Trophoblast cell (in vitro differentiated cells and primary cell): Measurements from ENCODE around the gene VEGFC.
A peak's percentile ranks its signal among the peaks of the same experiment; 100 is the strongest.

Experiments used
- DNase-seq, 2 donors: peaks; one replicate each; pipeline ENCODE4 v3.0.0-alpha.2; 2016
- H2AFZ ChIP-seq: 2 replicates; pipeline ENCODE4 v1.6.1; 2013; ENCODE audit warnings: low read length, moderate library complexity, mild to moderate bottlenecking; ENCODE audit not compliant: insufficient read depth, poor library complexity
- H2AK5ac ChIP-seq: 2 replicates; pipeline ENCODE4 v1.6.1; 2013; ENCODE audit warnings: mild to moderate bottlenecking, low read length
- H2BK120ac ChIP-seq: 2 replicates; pipeline ENCODE4 v1.6.1; 2013; ENCODE audit warnings: low read length, mild to moderate bottlenecking, moderate library complexity; ENCODE audit not compliant: insufficient read depth, poor library complexity
- H2BK12ac ChIP-seq: 2 replicates; pipeline ENCODE4 v1.6.1; 2013; ENCODE audit warnings: mild to moderate bottlenecking, low read length, moderate library complexity
- H2BK5ac ChIP-seq: 2 replicates; pipeline ENCODE4 v1.6.1; 2013; ENCODE audit warnings: low read length, low read depth, moderate library complexity, mild to moderate bottlenecking; ENCODE audit not compliant: poor library complexity
- H3K14ac ChIP-seq: 2 replicates; pipeline ENCODE4 v1.6.1; 2013; ENCODE audit warnings: mild to moderate bottlenecking, low read length
- H3K18ac ChIP-seq: 2 replicates; pipeline ENCODE4 v1.6.1; 2013; ENCODE audit warnings: mild to moderate bottlenecking, low read length
- H3K23ac ChIP-seq: 2 replicates; pipeline ENCODE4 v1.6.1; 2013; ENCODE audit warnings: low read length
- H3K27ac ChIP-seq: 2 replicates; pipeline ENCODE4 v1.5.1; 2013; ENCODE audit warnings: low read depth, mild to moderate bottlenecking, inconsistent platforms, low read length, moderate library complexity
- H3K27me3 ChIP-seq: 2 replicates; pipeline ENCODE4 v1.6.1; 2013; ENCODE audit warnings: inconsistent platforms, mild to moderate bottlenecking, low read length, moderate library complexity; ENCODE audit not compliant: insufficient read depth
- H3K36me3 ChIP-seq, 2 experiments: 1 replicate in 1 of 2; 2 replicates in 1 of 2; pipeline ENCODE4 v1.6.1; 2013; ENCODE audit warnings: low read length in 2 of 2, mild to moderate bottlenecking in 2 of 2, moderate library complexity in 1 of 2; ENCODE audit not compliant: insufficient read depth in 2 of 2, control insufficient read depth in 1 of 2
- H3K4ac ChIP-seq: 2 replicates; pipeline ENCODE4 v1.6.1; 2013; ENCODE audit warnings: low read depth, mild to moderate bottlenecking, low read length, moderate library complexity
- H3K4me1 ChIP-seq, 2 experiments: 1 replicate in 1 of 2; 2 replicates in 1 of 2; pipeline ENCODE4 v1.6.1; 2013; ENCODE audit warnings: low read length in 2 of 2, mild to moderate bottlenecking in 2 of 2, moderate library complexity in 1 of 2; ENCODE audit not compliant: insufficient read depth in 2 of 2, control insufficient read depth in 1 of 2
- H3K4me2 ChIP-seq: 2 replicates; pipeline ENCODE4 v1.6.1; 2013; ENCODE audit warnings: inconsistent platforms, mild to moderate bottlenecking, low read length, moderate library complexity
- H3K4me3 ChIP-seq: 2 replicates; pipeline ENCODE4 v1.5.1; 2013; ENCODE audit warnings: mild to moderate bottlenecking, low read depth, low read length, inconsistent platforms
- H3K79me1 ChIP-seq: one replicate; pipeline ENCODE4 v1.6.1; 2013; ENCODE audit warnings: low read length
- H3K79me2 ChIP-seq: 2 replicates; pipeline ENCODE4 v1.6.1; 2013; ENCODE audit warnings: low read length, mild to moderate bottlenecking; ENCODE audit not compliant: control insufficient read depth, insufficient read depth, poor library complexity
- H3K9ac ChIP-seq: 2 replicates; pipeline ENCODE4 v1.6.1; 2013; ENCODE audit warnings: mild to moderate bottlenecking, low read length
- H3K9me3 ChIP-seq: 2 replicates; pipeline ENCODE4 v1.6.1; 2013; ENCODE audit warnings: low read depth, mild to moderate bottlenecking, control low read depth, inconsistent platforms, low read length; ENCODE audit not compliant: insufficient read depth
- H4K12ac ChIP-seq: 2 replicates; pipeline ENCODE4 v1.6.1; 2013; ENCODE audit warnings: low read depth, mild to moderate bottlenecking, low read length, moderate library complexity
- H4K8ac ChIP-seq: 2 replicates; pipeline ENCODE4 v1.6.1; 2013; ENCODE audit warnings: low read depth, mild to moderate bottlenecking, low read length, moderate library complexity
- H4K91ac ChIP-seq: one replicate; pipeline ENCODE4 v1.6.1; 2013; ENCODE audit warnings: low read depth, mild to moderate bottlenecking, low read length, moderate library complexity
- WGBS: extraction: QIAGEN DNeasy Blood & Tissue Kit; methylation state at CpG from one replicate; pipeline ENCODE4 v1.1.7; 2013; ENCODE audit warnings: missing lambda C conversion rate; ENCODE audit not compliant: insufficient read length, insufficient coverage; ENCODE audit errors: extremely low coverage; 5-methylcytosine and 5-hydroxymethylcytosine counted together

Gene VEGFC

GRCh38 chr4:176675810-176676209, 116.9 kb downstream of the VEGFC start:
- Histone ChIP-seq H3K9me3 (no peaks in the 10 kb centered on the region), H3K27ac (no peak overlapping the region), H4K12ac (no peak overlapping the region), H3K27me3 (no peaks in the 10 kb centered on the region), H3K4me2 (no peak overlapping the region), H2AK5ac (no peak overlapping the region), H3K18ac (no peak overlapping the region), H2BK12ac (no peak overlapping the region), H2BK120ac (no peak overlapping the region), H3K36me3 (no peaks in the 10 kb centered on the region), H3K4me1 (no peaks in the 10 kb centered on the region), H3K23ac (no peak overlapping the region), H4K8ac (no peak overlapping the region), H3K4ac (no peak overlapping the region), H3K9ac (no peak overlapping the region), H3K14ac (no peak overlapping the region), H2BK5ac (no peak overlapping the region), H3K4me3 (no peak overlapping the region), H3K79me2 (no peaks in the 10 kb centered on the region), H3K79me1 (no peaks in the 10 kb centered on the region), H4K91ac (no peak overlapping the region), H2AFZ (no peak overlapping the region)
- no peak for DNase-seq
- no CpG with 5 or more reads among the region's 3 CpGs for WGBS

- H3K9ac ChIP-seq: no peak overlapping the region
- H3K79me2 ChIP-seq: no peaks in the 10 kb centered on the region
- H3K79me1 ChIP-seq: no peaks in the 10 kb centered on the region
- H2AFZ ChIP-seq: no peak overlapping the region
- no peaks in the 10 kb centered on the region for H3K4me1 ChIP-seq
- WGBS: no CpG with 5 or more reads among the region's 9 CpGs
- no peaks in the 10 kb centered on the region for H3K9me3 ChIP-seq
- H4K91ac ChIP-seq: no peak overlapping the region
- no peak overlapping the region for H2BK120ac ChIP-seq
- H3K27ac ChIP-seq: no peak overlapping the region
- no peak overlapping the region for H3K18ac ChIP-seq
- no peaks in the 10 kb centered on the region for H3K36me3 ChIP-seq
- no peak overlapping the region for H3K4ac ChIP-seq
- no peak overlapping the region for H3K23ac ChIP-seq
- DNase-seq: peak in 1 of 2 donors; percentile 0
- H3K4me3 ChIP-seq: no peak overlapping the region
- no peak overlapping the region for H2BK5ac ChIP-seq
- no peak overlapping the region for H2BK12ac ChIP-seq
- no peak overlapping the region for H3K4me2 ChIP-seq
- no peak overlapping the region for H4K12ac ChIP-seq
- no peaks in the 10 kb centered on the region for H3K27me3 ChIP-seq
- H2AK5ac ChIP-seq: no peak overlapping the region
- no peak overlapping the region for H4K8ac ChIP-seq
- H3K14ac ChIP-seq: no peak overlapping the region
Measured at GRCh38 chr4:176671532-176671931, 121.2 kb downstream of the VEGFC start.

- Histone ChIP-seq H3K9ac (no peak overlapping the region), H3K27ac (no peak overlapping the region), H2BK120ac (no peak overlapping the region), H4K12ac (no peak overlapping the region), H3K36me3 (no peaks in the 10 kb centered on the region), H2AFZ (no peak overlapping the region), H3K79me2 (no peaks in the 10 kb centered on the region), H3K23ac (no peak overlapping the region), H4K91ac (no peak overlapping the region), H3K4me1 (no peaks in the 10 kb centered on the region), H3K79me1 (no peaks in the 10 kb centered on the region), H3K4me2 (no peak overlapping the region), H2AK5ac (no peak overlapping the region), H2BK12ac (no peak overlapping the region), H3K4me3 (no peak overlapping the region), H3K14ac (no peak overlapping the region), H2BK5ac (no peak overlapping the region), H3K4ac (no peak overlapping the region), H4K8ac (no peak overlapping the region), H3K18ac (no peak overlapping the region), H3K9me3 (no peaks in the 10 kb centered on the region), H3K27me3 (no peaks in the 10 kb centered on the region)
- DNase-seq: peak in 1 of 2 donors; percentile 18
- no CpG with 5 or more reads among the region's 2 CpGs for WGBS
Measured at GRCh38 chr4:176668324-176668723, 124.4 kb downstream of the VEGFC start.

GRCh38 chr4:176664964-176665363, 127.8 kb downstream of the VEGFC start:
- Histone ChIP-seq H3K14ac (no peak overlapping the region), H3K4me2 (no peak overlapping the region), H4K12ac (no peak overlapping the region), H2AK5ac (no peak overlapping the region), H3K9ac (no peak overlapping the region), H3K79me1 (no peaks in the 10 kb centered on the region), H4K8ac (no peak overlapping the region), H3K4me3 (no peak overlapping the region), H4K91ac (no peak overlapping the region), H2BK5ac (no peak overlapping the region), H3K9me3 (no peaks in the 10 kb centered on the region), H3K4ac (no peak overlapping the region), H3K27me3 (no peaks in the 10 kb centered on the region), H3K36me3 (no peaks in the 10 kb centered on the region), H3K27ac (no peak overlapping the region), H3K4me1 (no peaks in the 10 kb centered on the region), H3K18ac (no peak overlapping the region), H2BK12ac (no peak overlapping the region), H3K23ac (no peak overlapping the region), H3K79me2 (no peaks in the 10 kb centered on the region), H2AFZ (no peak overlapping the region), H2BK120ac (no peak overlapping the region)
- no peak for DNase-seq
- WGBS: no CpG with 5 or more reads among the region's 4 CpGs
